ENCODE measurements around the gene IGSF10.

Gene IGSF10

DNA sequence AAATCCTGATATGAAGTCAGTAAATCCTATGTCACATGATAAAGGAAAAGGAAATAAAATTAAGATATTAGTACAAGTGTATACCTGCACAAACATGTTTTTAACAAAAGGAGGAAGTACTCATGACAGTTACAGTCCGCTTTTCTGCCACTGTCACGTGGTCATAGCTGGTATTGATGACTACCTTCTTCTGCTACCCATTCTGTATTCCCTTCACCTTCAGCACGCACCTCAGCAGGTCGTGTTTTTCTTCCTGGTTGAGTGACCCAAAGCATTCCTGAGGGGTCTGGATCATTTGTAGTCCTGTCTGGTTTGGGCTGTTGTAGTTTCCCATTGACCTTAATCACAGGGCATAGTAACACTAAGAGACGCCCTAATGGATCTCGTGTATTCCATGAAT is 41.1 kb downstream of the IGSF10 start:
- DNase-seq (ENCODE audit: low spot score), result no peak

DNA sequence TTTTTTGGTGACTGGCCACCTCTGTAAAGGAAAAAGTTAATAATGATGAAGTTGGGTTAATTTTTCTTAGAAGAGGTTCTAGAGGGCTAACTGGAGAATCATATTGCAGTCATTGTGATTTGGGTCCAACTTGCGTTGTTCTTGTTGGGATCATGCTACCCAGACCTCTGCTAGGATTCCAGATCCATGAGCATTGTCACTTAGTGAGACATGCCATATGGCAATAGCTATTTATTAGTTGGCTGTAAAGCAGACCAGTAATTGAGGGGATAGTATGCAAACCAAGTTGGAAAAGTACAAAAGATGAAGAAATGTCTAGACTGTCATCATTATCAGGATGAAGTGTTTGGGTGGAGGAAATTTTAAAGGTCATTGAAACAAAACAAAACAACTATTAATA is 45.6 kb downstream of the IGSF10 start:
- DNase-seq (ENCODE audit: low spot score), result no peak

DNA sequence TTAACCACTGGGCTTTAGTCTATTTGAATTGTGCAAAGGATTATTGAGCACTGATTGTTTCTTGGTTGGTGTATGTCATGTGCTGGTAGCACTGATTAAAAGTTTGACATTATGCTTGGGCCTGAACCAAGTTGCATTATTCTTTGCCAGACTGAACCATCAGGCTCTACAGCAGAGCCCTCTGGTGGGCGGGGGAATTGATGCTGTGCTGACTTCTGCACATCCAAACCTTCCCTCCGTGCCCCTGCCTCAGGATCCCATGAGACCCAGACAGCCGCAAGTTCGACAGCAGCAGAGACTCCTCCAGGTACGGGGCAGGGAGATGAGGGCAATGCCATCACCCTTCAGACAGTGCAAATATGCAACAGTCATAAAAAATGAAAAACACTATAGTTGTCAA is 47.9 kb downstream of the IGSF10 start:
- DNase-seq (ENCODE audit: low spot score), result no peak
